GM12872 (cell line): ENCODE results near the gene CIC.

Experiments
- TF ChIP-seq, protein P1 (sequence below): IDR thresholded peaks from 3 replicates; pipeline ENCODE4 v1.5.1; 2011; ENCODE audit warnings: low read depth, mild to moderate bottlenecking, low read length, moderate library complexity; ENCODE audit not compliant: insufficient read depth

CIC gene

DNA sequence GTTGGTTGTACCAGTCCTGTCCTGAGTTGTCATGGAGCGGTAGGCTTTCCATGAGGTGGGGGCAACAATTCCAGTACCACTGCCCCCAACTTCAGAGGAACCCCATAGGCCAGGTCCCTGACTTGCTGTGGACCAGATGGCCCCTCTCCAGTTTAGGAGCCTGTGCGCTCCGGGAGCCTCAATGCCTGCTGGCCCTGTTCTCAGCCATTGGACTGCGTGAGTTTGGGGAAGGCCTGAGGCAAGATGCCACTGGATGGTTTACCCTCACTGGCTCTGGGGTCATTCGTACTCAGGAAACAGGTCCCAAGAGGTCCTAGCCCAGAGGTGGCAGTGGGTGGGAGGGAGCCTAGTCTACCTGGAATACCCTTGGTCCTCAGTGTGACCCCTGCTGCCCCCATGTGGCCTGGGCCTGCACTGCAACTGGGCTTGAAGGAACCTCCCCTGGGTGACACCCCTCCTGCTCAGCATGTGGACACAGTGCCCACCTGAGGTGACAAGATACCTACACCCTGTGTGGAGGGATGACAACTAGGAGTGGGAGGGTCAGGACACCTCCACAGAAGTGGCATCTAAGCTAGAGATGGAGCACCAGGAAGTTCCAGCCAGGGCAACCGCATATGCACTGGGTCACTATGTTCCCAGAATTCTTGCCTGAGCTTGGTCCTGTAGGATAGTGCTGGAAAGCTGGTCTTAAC lies 26.9 kb downstream of the CIC start:
- TF ChIP-seq, protein P1, sequence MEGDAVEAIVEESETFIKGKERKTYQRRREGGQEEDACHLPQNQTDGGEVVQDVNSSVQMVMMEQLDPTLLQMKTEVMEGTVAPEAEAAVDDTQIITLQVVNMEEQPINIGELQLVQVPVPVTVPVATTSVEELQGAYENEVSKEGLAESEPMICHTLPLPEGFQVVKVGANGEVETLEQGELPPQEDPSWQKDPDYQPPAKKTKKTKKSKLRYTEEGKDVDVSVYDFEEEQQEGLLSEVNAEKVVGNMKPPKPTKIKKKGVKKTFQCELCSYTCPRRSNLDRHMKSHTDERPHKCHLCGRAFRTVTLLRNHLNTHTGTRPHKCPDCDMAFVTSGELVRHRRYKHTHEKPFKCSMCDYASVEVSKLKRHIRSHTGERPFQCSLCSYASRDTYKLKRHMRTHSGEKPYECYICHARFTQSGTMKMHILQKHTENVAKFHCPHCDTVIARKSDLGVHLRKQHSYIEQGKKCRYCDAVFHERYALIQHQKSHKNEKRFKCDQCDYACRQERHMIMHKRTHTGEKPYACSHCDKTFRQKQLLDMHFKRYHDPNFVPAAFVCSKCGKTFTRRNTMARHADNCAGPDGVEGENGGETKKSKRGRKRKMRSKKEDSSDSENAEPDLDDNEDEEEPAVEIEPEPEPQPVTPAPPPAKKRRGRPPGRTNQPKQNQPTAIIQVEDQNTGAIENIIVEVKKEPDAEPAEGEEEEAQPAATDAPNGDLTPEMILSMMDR: peak; percentile 100

GRCh38 chr19:42297039-42297438 lies 28.0 kb downstream of the CIC start:
- TF ChIP-seq, protein P1: no peak

- TF ChIP-seq, protein P1: no peak
These were observed 32.7 kb downstream of the CIC start, which contains the start of gene PRR19 for GRCh38 chr19:42301646-42302203. TSS of gene PRR19 (plus strand) at chr19:42302132. CDS start at chr19:42309585, 7,453 bp downstream.

- TF ChIP-seq, protein P1: no peak
These were observed 34.0 kb downstream of the CIC start for GRCh38 chr19:42303101-42303464.

DNA sequence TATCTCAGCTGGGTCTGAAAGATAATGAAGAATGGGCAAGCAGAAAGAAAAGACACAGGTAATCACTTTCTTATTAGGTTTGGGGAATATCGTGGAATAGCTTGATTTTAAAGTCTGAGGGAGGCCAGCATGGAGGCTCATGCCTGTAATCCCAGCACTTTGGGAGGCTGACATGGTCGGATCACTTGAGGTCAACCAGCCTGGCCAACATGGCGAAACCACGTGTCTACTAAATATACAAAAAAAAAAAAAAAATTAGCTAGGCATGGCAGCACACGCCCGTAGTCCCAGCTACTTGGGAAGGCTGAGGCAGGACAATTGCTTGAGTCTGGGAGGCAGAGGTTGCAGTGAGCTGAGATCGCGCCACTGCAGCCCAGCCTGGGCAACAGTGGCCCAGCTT lies 34.8 kb downstream of the CIC start:
- TF ChIP-seq, protein P1: no peak

GRCh38 chr19:42306646-42307045 lies 37.6 kb downstream of the CIC start:
- TF ChIP-seq, protein P1: no peak

GRCh38 chr19:42309686-42310085 lies 40.6 kb downstream of the CIC start:
- TF ChIP-seq, protein P1: no peak
